Breast epithelium (tissue), 3 donors: ENCODE results near the gene ROCK2.

Source experiments
- POLR2A ChIP-seq: fragments of 450-650 bp; IDR thresholded peaks from one replicate; pipeline ENCODE4 v1.6.1; 2016; ENCODE audit warnings: antibody characterized with exemption, mild to moderate bottlenecking, moderate library complexity
- POLR2AphosphoS5 ChIP-seq, 3 donors: sonication (generic); formaldehyde crosslinking; IDR thresholded peaks; one replicate each; pipeline ENCODE4 v1.6.1; 2017; ENCODE audit warnings: antibody characterized with exemption in 3 of 3
- TF ChIP-seq, protein P1 (sequence below), 3 donors: fragments of 450-650 bp; IDR thresholded peaks; one replicate each; pipeline ENCODE4 v1.5.1; 2016 to 2017; ENCODE audit warnings: antibody characterized with exemption in 3 of 3, mild to moderate bottlenecking in 3 of 3, moderate library complexity in 3 of 3

DNA sequence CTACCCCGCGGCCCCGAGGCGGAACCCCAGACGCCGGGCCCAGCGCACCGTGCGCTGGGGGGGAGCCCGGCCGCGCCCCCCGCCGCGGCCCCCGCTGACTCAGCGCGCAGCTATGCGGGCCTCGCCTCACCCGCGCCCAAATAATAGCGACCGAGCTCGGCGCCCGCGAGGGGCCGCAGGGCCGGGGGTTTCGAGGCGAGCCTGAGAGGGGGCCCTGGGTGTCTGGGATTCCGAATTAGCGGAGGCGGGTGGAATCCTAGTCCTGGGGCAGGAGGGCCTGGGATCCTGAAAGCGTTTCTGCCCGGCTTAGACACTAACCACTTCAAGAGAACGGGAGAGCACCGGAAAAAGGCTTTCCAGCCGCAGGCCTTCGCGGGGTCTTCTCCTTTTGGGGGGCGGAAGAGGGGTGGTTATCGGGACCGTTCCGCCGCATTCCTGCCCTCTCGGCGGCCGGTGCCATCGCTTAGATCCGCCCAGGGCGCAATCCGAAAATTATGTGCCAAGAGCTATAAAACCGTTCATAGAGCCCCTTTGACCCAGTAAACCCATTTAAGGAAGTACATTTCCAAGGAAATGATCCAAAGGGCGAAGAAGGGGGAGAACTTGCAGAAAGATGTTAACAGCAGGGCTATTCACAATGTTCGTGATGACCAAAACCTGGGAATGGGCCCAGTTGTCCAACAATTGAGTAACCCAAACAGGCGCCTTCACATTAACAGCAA, 681 bp upstream of the ROCK2 start:
- TF ChIP-seq, protein P1, sequence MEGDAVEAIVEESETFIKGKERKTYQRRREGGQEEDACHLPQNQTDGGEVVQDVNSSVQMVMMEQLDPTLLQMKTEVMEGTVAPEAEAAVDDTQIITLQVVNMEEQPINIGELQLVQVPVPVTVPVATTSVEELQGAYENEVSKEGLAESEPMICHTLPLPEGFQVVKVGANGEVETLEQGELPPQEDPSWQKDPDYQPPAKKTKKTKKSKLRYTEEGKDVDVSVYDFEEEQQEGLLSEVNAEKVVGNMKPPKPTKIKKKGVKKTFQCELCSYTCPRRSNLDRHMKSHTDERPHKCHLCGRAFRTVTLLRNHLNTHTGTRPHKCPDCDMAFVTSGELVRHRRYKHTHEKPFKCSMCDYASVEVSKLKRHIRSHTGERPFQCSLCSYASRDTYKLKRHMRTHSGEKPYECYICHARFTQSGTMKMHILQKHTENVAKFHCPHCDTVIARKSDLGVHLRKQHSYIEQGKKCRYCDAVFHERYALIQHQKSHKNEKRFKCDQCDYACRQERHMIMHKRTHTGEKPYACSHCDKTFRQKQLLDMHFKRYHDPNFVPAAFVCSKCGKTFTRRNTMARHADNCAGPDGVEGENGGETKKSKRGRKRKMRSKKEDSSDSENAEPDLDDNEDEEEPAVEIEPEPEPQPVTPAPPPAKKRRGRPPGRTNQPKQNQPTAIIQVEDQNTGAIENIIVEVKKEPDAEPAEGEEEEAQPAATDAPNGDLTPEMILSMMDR (IDR thresholded peaks at IDR 0.05) = peak in 2 of 3 donors; percentile 2 to 8
- TF ChIP-seq POLR2AphosphoS5 (IDR thresholded peaks at IDR 0.05) = peak; percentile 72 to 81 (median 73)
- TF ChIP-seq POLR2A = peak; percentile 29
